ENCODE measurements around the gene ICAM5.

DNA sequence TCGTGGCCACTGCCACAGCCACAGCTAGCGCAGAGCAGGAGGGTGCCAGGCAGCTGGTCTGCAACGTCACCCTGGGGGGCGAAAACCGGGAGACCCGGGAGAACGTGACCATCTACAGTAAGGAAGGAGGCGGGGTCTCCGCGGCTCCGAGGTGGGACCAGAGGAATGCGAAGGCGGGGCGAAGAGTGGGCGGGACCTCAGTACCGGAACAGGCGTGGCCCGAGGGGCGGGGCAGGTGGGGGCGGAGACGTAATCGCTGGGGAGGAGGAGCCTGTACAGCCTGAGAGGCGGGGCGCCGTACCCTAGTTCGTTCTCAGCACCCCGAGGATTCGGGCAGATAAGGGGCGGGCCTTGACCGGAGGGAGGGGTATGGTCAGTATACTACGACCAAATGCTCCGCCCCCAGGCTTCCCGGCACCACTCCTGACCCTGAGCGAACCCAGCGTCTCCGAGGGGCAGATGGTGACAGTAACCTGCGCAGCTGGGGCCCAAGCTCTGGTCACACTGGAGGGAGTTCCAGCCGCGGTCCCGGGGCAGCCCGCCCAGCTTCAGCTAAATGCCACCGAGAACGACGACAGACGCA is 2.5 kb downstream of the ICAM5 start:
- TF ChIP-seq, protein P1, sequence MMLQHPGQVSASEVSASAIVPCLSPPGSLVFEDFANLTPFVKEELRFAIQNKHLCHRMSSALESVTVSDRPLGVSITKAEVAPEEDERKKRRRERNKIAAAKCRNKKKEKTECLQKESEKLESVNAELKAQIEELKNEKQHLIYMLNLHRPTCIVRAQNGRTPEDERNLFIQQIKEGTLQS (IDR thresholded peaks at IDR 0.05; ENCODE audit: borderline replicate concordance, extremely low read depth, low read depth, low read length) = no peak
- TF ChIP-seq CEBPB (IDR thresholded peaks at IDR 0.05; ENCODE audit: borderline replicate concordance in 1 of 2, low read depth in 2 of 2, low read length in 2 of 2) (no peak), TARDBP (IDR thresholded peaks at IDR 0.05; ENCODE audit: borderline replicate concordance) (no peak), FOXM1 (IDR thresholded peaks at IDR 0.05; ENCODE audit: low read depth, low read length) (no peak), NFYB (IDR thresholded peaks at IDR 0.05; ENCODE audit: insufficient read depth, low read depth, low read length) (no peak), POLR2A (IDR thresholded peaks at IDR 0.05; ENCODE audit: low read depth, low read length) (no peak), EZH2 (IDR thresholded peaks at IDR 0.05; ENCODE audit: borderline replicate concordance, control insufficient read depth, low read depth, low read length) (no peak)
- TF ChIP-seq, protein P2, sequence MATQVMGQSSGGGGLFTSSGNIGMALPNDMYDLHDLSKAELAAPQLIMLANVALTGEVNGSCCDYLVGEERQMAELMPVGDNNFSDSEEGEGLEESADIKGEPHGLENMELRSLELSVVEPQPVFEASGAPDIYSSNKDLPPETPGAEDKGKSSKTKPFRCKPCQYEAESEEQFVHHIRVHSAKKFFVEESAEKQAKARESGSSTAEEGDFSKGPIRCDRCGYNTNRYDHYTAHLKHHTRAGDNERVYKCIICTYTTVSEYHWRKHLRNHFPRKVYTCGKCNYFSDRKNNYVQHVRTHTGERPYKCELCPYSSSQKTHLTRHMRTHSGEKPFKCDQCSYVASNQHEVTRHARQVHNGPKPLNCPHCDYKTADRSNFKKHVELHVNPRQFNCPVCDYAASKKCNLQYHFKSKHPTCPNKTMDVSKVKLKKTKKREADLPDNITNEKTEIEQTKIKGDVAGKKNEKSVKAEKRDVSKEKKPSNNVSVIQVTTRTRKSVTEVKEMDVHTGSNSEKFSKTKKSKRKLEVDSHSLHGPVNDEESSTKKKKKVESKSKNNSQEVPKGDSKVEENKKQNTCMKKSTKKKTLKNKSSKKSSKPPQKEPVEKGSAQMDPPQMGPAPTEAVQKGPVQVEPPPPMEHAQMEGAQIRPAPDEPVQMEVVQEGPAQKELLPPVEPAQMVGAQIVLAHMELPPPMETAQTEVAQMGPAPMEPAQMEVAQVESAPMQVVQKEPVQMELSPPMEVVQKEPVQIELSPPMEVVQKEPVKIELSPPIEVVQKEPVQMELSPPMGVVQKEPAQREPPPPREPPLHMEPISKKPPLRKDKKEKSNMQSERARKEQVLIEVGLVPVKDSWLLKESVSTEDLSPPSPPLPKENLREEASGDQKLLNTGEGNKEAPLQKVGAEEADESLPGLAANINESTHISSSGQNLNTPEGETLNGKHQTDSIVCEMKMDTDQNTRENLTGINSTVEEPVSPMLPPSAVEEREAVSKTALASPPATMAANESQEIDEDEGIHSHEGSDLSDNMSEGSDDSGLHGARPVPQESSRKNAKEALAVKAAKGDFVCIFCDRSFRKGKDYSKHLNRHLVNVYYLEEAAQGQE (IDR thresholded peaks at IDR 0.05; ENCODE audit: low read depth, low read length) = no peak
- TF ChIP-seq, protein P3, sequence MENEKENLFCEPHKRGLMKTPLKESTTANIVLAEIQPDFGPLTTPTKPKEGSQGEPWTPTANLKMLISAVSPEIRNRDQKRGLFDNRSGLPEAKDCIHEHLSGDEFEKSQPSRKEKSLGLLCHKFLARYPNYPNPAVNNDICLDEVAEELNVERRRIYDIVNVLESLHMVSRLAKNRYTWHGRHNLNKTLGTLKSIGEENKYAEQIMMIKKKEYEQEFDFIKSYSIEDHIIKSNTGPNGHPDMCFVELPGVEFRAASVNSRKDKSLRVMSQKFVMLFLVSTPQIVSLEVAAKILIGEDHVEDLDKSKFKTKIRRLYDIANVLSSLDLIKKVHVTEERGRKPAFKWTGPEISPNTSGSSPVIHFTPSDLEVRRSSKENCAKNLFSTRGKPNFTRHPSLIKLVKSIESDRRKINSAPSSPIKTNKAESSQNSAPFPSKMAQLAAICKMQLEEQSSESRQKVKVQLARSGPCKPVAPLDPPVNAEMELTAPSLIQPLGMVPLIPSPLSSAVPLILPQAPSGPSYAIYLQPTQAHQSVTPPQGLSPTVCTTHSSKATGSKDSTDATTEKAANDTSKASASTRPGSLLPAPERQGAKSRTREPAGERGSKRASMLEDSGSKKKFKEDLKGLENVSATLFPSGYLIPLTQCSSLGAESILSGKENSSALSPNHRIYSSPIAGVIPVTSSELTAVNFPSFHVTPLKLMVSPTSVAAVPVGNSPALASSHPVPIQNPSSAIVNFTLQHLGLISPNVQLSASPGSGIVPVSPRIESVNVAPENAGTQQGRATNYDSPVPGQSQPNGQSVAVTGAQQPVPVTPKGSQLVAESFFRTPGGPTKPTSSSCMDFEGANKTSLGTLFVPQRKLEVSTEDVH (IDR thresholded peaks at IDR 0.05; ENCODE audit: low read depth, partially characterized antibody) = no peak
- TF ChIP-seq, protein P4, sequence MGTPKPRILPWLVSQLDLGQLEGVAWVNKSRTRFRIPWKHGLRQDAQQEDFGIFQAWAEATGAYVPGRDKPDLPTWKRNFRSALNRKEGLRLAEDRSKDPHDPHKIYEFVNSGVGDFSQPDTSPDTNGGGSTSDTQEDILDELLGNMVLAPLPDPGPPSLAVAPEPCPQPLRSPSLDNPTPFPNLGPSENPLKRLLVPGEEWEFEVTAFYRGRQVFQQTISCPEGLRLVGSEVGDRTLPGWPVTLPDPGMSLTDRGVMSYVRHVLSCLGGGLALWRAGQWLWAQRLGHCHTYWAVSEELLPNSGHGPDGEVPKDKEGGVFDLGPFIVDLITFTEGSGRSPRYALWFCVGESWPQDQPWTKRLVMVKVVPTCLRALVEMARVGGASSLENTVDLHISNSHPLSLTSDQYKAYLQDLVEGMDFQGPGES (IDR thresholded peaks at IDR 0.05) = no peak
- TF ChIP-seq, protein P5, sequence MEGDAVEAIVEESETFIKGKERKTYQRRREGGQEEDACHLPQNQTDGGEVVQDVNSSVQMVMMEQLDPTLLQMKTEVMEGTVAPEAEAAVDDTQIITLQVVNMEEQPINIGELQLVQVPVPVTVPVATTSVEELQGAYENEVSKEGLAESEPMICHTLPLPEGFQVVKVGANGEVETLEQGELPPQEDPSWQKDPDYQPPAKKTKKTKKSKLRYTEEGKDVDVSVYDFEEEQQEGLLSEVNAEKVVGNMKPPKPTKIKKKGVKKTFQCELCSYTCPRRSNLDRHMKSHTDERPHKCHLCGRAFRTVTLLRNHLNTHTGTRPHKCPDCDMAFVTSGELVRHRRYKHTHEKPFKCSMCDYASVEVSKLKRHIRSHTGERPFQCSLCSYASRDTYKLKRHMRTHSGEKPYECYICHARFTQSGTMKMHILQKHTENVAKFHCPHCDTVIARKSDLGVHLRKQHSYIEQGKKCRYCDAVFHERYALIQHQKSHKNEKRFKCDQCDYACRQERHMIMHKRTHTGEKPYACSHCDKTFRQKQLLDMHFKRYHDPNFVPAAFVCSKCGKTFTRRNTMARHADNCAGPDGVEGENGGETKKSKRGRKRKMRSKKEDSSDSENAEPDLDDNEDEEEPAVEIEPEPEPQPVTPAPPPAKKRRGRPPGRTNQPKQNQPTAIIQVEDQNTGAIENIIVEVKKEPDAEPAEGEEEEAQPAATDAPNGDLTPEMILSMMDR (IDR thresholded peaks at IDR 0.05 in 2 of 3, conservative IDR thresholded peaks at IDR 0.05 in 1 of 3; ENCODE audit: control insufficient read depth in 2 of 3, extremely low read depth in 1 of 3, insufficient read depth in 1 of 3, low read depth in 3 of 3, low read length in 3 of 3) = no peak

Data from GM12878 (cell line).